ENCODE results near the gene GPR158.

Gene GPR158

DNA sequence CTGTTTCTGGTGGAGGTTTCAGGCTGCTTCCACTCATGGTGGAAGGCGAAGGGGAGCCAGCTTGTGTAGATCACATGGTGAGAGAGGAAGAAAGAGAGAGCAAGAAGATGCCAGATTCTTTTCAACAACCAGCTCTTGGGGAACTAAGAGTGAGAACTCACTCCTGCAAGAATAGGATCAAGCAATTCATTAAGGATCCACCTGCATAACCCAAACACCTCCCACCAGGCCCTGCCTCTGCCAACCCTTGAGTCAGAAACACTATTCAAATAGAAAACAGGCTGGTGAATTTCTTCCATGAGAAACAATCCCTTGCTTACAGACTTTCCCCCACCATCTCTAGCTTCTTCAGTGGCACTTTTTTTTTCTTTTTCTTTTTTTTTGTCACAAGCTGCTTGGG is 317.2 kb downstream of the GPR158 start:
- no peaks in the 10 kb centered on the region for H3K27me3 ChIP-seq (ENCODE audit: control insufficient read depth, insufficient read depth, low read length, poor library complexity, severe bottlenecking)
- H3K27ac ChIP-seq (ENCODE audit: insufficient read depth, low read depth, low read length, poor library complexity, severe bottlenecking): peak overlapping the region; percentile 38
- 78 to 86% methylated on average over 1 of the region's 1 CpG for WGBS, 2 experiments
- no peaks in the 10 kb centered on the region for H3K36me3 ChIP-seq (ENCODE audit: control insufficient read depth, insufficient read depth, low read length)
- no peak overlapping the region for H3K4me3 ChIP-seq (ENCODE audit: insufficient read depth, low read depth, low read length)
- H3K9me3 ChIP-seq (ENCODE audit: control insufficient read depth, low read length): no peaks in the 10 kb centered on the region
- peaks cover 15% of the 10 kb centered on the region for H3K4me1 ChIP-seq (ENCODE audit: control insufficient read depth, insufficient read depth, low read length)

DNA sequence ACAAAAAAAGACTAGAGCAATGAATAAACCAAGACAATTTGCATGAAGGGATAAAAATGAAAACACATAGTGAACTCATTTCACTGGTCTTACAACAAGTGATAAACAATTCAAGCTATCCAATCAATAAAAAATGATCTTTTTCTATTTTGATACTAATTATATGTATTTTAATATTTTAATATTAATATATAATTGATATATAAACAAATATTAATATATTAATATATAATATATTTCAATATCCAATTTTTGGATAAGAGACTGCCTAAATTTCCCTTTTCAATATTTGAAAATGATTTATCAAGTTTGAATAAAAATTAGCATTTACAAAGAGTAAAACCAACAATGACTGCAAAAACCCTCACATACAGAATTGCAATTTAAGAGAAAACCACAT is 317.9 kb downstream of the GPR158 start:
- Histone ChIP-seq H3K27me3 (ENCODE audit: control insufficient read depth, insufficient read depth, low read length, poor library complexity, severe bottlenecking) (no peaks in the 10 kb centered on the region), H3K4me1 (ENCODE audit: control insufficient read depth, insufficient read depth, low read length) (peaks cover 15% of the 10 kb centered on the region), H3K27ac (ENCODE audit: insufficient read depth, low read depth, low read length, poor library complexity, severe bottlenecking) (peak overlapping the region; percentile 68), H3K36me3 (ENCODE audit: control insufficient read depth, insufficient read depth, low read length) (no peaks in the 10 kb centered on the region), H3K4me3 (ENCODE audit: insufficient read depth, low read depth, low read length) (no peak overlapping the region), H3K9me3 (ENCODE audit: control insufficient read depth, low read length) (no peaks in the 10 kb centered on the region)

DNA sequence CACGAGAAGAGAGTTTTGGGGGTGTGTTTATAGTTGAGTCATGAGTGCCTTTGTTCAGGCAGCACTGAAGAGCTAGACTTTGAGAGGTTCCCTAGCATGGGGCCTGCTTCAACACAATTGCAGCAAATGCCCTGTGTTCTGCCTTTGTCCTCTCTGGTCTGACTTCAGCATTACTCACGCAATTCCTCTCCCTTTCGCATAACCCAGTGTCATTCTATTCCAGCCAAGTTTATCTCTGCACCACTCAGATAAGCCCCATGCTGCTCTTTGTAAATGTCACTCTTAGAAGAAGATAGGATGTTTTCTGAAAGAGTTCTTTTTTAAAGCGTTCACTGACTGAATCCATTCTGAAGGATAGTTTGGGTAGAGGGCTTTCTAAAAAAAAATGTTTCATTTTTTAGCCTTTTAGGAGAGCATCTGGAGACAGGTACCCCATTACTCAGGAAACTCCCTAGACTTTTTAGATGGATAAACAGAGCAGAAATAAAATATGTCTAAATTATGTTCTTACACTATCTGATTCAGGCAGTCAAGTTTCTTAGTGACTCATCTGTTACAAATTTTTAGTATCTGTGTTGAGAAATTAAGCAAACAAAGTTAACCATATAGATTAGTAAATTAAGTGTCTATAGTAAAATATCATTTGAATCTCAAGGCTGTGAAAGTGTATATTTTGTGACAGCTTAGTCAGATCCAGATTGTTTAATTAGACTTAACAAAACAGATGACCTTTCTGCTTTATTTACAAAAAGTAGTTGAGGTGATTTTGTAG is 318.5 kb downstream of the GPR158 start:
- H3K27me3 ChIP-seq (ENCODE audit: control insufficient read depth, insufficient read depth, low read length, poor library complexity, severe bottlenecking): no peaks in the 10 kb centered on the region
- H3K4me1 ChIP-seq (ENCODE audit: control insufficient read depth, insufficient read depth, low read length): peaks cover 15% of the 10 kb centered on the region
- 1 to 3% methylated on average over 4 of the region's 4 CpGs for WGBS, 2 experiments
- H3K27ac ChIP-seq (ENCODE audit: insufficient read depth, low read depth, low read length, poor library complexity, severe bottlenecking): peak overlapping the region; percentile 68
- H3K9me3 ChIP-seq (ENCODE audit: control insufficient read depth, low read length): no peaks in the 10 kb centered on the region
- H3K36me3 ChIP-seq (ENCODE audit: control insufficient read depth, insufficient read depth, low read length): no peaks in the 10 kb centered on the region
- H3K4me3 ChIP-seq (ENCODE audit: insufficient read depth, low read depth, low read length): no peak overlapping the region

DNA sequence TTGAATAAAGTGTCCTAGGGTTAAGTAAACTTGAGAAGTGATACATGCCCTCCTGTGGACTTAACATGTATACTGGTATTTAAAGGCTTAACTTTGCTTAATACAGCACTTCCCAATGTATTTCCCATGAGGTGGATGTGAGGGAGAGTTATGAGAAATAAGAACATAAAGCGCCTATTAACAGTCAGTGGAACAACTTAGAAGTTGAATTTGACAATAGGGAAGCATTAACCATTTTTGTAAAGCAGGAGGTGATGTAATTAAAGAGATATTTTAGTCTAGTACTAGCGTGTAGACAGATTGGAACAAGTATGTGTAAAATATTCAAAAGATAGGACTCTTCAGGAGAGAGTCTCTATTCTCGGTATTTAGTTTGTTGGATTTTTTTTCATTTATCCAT is 322.4 kb downstream of the GPR158 start:
- Histone ChIP-seq H3K9me3 (ENCODE audit: control insufficient read depth, low read length) (no peaks in the 10 kb centered on the region), H3K27me3 (ENCODE audit: control insufficient read depth, insufficient read depth, low read length, poor library complexity, severe bottlenecking) (no peaks in the 10 kb centered on the region), H3K4me3 (ENCODE audit: insufficient read depth, low read depth, low read length) (no peak overlapping the region), H3K27ac (ENCODE audit: insufficient read depth, low read depth, low read length, poor library complexity, severe bottlenecking) (no peak overlapping the region), H3K36me3 (ENCODE audit: control insufficient read depth, insufficient read depth, low read length) (no peaks in the 10 kb centered on the region), H3K4me1 (ENCODE audit: control insufficient read depth, insufficient read depth, low read length) (peaks cover 17% of the 10 kb centered on the region)
- WGBS, 2 experiments: 85 to 99% methylated on average over 2 to 3 of the region's 3 CpGs

DNA sequence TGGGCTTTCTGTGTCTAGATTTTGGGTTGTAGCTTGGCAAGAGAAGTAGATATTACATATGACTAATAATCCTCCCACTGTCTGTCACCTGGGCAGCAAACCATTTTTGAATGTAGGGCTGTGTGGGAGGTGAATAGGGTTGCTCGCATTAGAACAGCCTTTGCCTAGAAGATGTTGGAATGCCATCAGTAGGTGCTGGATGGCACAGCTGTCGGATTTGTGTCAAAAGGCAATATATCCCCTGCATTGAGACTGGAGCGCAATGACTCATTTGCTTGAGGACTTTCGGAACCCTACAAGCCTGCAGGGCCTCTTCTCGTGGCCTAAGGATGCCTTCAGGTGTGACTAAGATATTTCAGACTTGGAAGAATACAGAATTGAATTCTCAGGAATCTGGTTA is 323.8 kb downstream of the GPR158 start:
- Histone ChIP-seq H3K4me3 (ENCODE audit: insufficient read depth, low read depth, low read length) (no peak overlapping the region), H3K4me1 (ENCODE audit: control insufficient read depth, insufficient read depth, low read length) (peaks cover 16% of the 10 kb centered on the region), H3K9me3 (ENCODE audit: control insufficient read depth, low read length) (no peaks in the 10 kb centered on the region), H3K27me3 (ENCODE audit: control insufficient read depth, insufficient read depth, low read length, poor library complexity, severe bottlenecking) (no peaks in the 10 kb centered on the region), H3K27ac (ENCODE audit: insufficient read depth, low read depth, low read length, poor library complexity, severe bottlenecking) (no peak overlapping the region), H3K36me3 (ENCODE audit: control insufficient read depth, insufficient read depth, low read length) (no peaks in the 10 kb centered on the region)
- 86 to 87% methylated on average over 5 of the region's 5 CpGs for WGBS, 2 experiments

DNA sequence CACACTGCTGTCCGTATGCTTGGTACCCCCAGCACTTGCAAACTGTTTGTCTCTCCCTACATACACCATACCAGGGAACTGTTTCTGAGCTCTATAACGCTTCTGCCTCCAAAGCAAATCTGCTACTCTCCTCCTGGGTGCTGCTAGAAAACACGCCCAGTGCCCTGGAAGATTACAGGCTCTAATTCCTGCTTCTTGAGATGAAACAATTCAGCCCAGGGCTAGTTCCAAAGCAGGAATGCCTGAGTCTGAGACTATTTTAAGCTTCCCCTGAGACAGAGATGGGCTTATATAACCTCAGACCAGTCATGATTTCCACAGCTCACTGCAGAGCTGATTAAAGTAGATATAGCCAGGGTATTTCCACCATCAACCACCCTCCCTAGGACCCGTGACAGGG is 327.1 kb downstream of the GPR158 start:
- Histone ChIP-seq H3K9me3 (ENCODE audit: control insufficient read depth, low read length) (no peaks in the 10 kb centered on the region), H3K27me3 (ENCODE audit: control insufficient read depth, insufficient read depth, low read length, poor library complexity, severe bottlenecking) (no peaks in the 10 kb centered on the region), H3K36me3 (ENCODE audit: control insufficient read depth, insufficient read depth, low read length) (no peaks in the 10 kb centered on the region), H3K4me1 (ENCODE audit: control insufficient read depth, insufficient read depth, low read length) (peaks cover 12% of the 10 kb centered on the region), H3K4me3 (ENCODE audit: insufficient read depth, low read depth, low read length) (no peak overlapping the region), H3K27ac (ENCODE audit: insufficient read depth, low read depth, low read length, poor library complexity, severe bottlenecking) (no peak overlapping the region)
- WGBS, 2 experiments: 84 to 88% methylated on average over 4 of the region's 4 CpGs

DNA sequence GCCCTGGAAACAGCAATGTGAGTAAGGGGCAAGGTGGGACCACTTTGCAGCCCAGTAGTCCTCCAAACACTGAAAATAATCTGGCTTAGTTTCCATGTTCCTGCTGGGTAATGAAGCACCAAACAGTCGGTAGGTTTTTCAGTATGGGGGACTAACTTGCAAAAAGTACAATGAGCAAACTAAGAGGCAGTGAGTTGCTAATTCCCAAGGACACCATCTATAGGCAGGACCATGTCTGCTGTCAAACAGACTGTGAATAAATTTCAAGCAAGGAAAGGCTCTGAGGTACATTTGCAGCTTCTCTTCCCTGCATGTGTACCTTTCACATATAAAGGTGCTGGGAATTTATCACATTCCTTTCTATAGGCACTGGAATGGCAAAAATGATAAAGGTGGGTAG is 327.7 kb downstream of the GPR158 start:
- 55 to 56% methylated on average over 1 of the region's 1 CpG for WGBS, 2 experiments
- H3K4me3 ChIP-seq (ENCODE audit: insufficient read depth, low read depth, low read length): no peak overlapping the region
- H3K27ac ChIP-seq (ENCODE audit: insufficient read depth, low read depth, low read length, poor library complexity, severe bottlenecking): no peak overlapping the region
- H3K4me1 ChIP-seq (ENCODE audit: control insufficient read depth, insufficient read depth, low read length): peaks cover 12% of the 10 kb centered on the region
- H3K36me3 ChIP-seq (ENCODE audit: control insufficient read depth, insufficient read depth, low read length): no peaks in the 10 kb centered on the region
- H3K9me3 ChIP-seq (ENCODE audit: control insufficient read depth, low read length): no peaks in the 10 kb centered on the region
- no peaks in the 10 kb centered on the region for H3K27me3 ChIP-seq (ENCODE audit: control insufficient read depth, insufficient read depth, low read length, poor library complexity, severe bottlenecking)

DNA sequence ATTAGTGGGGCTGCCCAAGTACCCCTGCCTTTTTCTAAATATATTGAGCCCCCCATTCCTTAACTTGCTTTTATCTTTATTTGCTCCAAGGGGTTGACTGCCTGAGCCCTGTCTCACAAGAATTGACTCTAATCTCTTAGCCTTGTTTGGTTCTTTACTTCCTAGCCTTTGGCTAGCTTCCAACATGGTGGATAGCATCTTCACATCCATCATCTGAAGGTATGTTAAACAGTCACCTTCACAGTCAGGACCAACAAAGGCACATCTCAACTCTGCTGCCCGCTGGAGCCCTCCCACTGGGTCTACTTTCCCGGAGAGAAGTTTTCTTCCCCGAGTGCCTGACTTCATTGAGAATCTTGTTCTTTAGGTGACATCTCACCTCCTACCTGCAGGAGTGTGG is 329.5 kb downstream of the GPR158 start:
- Histone ChIP-seq H3K9me3 (ENCODE audit: control insufficient read depth, low read length) (no peaks in the 10 kb centered on the region), H3K27ac (ENCODE audit: insufficient read depth, low read depth, low read length, poor library complexity, severe bottlenecking) (no peak overlapping the region), H3K36me3 (ENCODE audit: control insufficient read depth, insufficient read depth, low read length) (no peaks in the 10 kb centered on the region), H3K27me3 (ENCODE audit: control insufficient read depth, insufficient read depth, low read length, poor library complexity, severe bottlenecking) (no peaks in the 10 kb centered on the region), H3K4me1 (ENCODE audit: control insufficient read depth, insufficient read depth, low read length) (peaks cover 12% of the 10 kb centered on the region), H3K4me3 (ENCODE audit: insufficient read depth, low read depth, low read length) (no peak overlapping the region)
- WGBS, 2 experiments: 82 to 85% methylated on average over 3 of the region's 3 CpGs

DNA sequence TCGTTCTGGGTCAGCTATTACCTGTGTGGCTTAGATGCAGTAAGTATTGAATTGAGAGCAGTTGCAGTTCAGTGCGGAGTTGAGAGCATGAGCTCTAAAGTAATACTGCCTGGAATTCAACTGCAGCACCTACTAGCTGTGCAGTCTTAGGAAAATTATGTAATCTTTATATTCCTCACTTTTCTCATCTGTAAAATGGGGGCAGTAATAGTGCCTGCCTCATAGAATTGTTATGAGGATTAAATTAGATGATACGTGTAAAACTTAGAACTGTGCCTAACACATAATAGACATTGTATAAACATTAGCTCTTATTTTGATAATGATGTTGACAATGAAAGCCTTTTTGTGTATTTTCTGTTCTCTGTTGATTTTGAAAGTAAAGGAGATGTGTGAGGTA is 330.0 kb downstream of the GPR158 start:
- Histone ChIP-seq H3K27me3 (ENCODE audit: control insufficient read depth, insufficient read depth, low read length, poor library complexity, severe bottlenecking) (no peaks in the 10 kb centered on the region), H3K4me1 (ENCODE audit: control insufficient read depth, insufficient read depth, low read length) (peaks cover 12% of the 10 kb centered on the region), H3K27ac (ENCODE audit: insufficient read depth, low read depth, low read length, poor library complexity, severe bottlenecking) (no peak overlapping the region), H3K36me3 (ENCODE audit: control insufficient read depth, insufficient read depth, low read length) (no peaks in the 10 kb centered on the region), H3K9me3 (ENCODE audit: control insufficient read depth, low read length) (no peaks in the 10 kb centered on the region), H3K4me3 (ENCODE audit: insufficient read depth, low read depth, low read length) (no peak overlapping the region)
- WGBS, 2 experiments: 99 to 100% methylated on average over 2 of the region's 3 CpGs

DNA sequence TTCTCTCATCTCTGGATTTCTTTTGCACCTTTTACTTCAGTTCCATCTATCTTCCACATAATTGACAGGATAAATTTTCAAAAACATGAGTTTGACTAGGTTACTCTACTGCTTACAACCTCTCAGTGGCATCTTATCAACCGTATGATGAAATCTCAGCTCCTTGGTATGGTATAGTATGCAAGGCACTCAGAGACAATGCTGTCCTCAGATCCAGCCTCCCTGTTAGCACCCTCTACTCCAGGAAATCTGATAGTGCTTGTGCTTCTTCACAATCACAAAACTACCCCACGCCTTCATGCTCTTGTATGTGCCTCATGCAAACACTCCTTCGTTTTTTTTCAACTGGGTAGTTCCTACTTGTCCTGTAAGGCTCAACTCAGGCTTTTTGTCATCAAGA is 330.7 kb downstream of the GPR158 start:
- Histone ChIP-seq H3K36me3 (ENCODE audit: control insufficient read depth, insufficient read depth, low read length) (no peaks in the 10 kb centered on the region), H3K4me1 (ENCODE audit: control insufficient read depth, insufficient read depth, low read length) (peaks cover 12% of the 10 kb centered on the region), H3K27ac (ENCODE audit: insufficient read depth, low read depth, low read length, poor library complexity, severe bottlenecking) (no peak overlapping the region), H3K27me3 (ENCODE audit: control insufficient read depth, insufficient read depth, low read length, poor library complexity, severe bottlenecking) (no peaks in the 10 kb centered on the region), H3K9me3 (ENCODE audit: control insufficient read depth, low read length) (no peaks in the 10 kb centered on the region), H3K4me3 (ENCODE audit: insufficient read depth, low read depth, low read length) (no peak overlapping the region)
- 94% methylated on average over 3 of the region's 3 CpGs for WGBS, 2 experiments

All from ectodermal cell (in vitro differentiated cells).